GM19025 (cell line): Measurements from ENCODE around the gene VAV3.
"Not testable (repeated sequence)": the region's sequence is repeated elsewhere in the genome, so short reads cannot be mapped to it uniquely, and the experiment has no call there.

Experiments used
- ATAC-seq: cut with Tn5 transposase; IDR thresholded peaks from one replicate; pipeline ENCODE4 v1.9.1; 2021; ENCODE audit warnings: mild to moderate bottlenecking, low read depth, moderate library complexity; ENCODE audit not compliant: unreplicated experiment

The VAV3 gene

DNA sequence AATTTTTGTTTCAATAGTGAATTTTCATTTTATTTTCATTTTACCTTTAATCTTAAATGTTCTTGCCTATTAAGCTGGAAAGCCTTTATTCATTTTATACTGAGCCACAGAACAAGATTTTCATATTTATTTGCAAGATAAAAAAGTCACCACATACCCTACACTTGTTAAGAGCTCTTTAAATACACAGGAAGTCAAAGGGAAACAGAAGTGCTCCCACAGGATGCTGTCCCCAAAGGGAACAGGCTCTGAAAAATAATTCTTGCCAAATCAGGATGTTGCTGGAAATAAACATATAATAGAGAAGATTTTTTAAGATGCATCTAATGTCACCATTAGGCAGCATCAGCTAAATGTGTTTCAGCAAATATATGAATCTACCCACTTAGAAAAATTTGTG is 113.6 kb downstream of the VAV3 start:
- ATAC-seq = no peak

DNA sequence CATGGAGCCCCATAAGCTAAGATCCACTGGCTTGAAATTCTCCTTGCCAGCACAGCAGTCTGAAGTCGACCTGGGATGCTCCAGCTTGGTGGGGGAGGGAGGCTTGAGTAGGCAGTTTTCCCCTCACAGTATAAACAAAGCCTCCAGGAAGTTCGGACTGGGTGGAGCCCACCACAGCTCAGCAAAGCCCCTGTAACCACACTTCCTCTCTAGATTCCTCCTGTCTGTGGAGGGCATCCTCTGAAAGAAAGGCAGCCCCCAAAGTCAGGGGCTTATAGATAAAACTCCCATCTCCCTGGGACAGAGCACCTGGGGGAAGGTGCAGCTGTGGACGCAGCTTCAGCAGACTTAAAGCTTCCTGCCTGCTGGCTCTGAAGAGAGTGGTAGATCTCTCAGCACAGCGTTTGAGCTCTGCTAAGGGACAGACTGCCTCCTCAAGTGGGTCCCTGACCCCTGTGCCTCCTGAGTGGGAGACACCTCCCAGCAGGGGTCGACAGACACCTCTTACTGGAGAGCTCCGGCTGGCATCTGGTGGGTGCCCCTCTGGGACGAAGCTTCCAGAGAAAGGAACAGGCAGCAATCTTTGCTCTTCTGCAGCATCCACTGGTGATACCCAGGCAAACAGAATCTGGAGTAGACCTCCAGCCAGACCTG is 120.3 kb downstream of the VAV3 start:
- ATAC-seq = not testable (repeated sequence)

GRCh38 chr1:107843989-107844388 is 121.0 kb downstream of the VAV3 start:
- no peak for ATAC-seq

- ATAC-seq = no peak
Observed at GRCh38 chr1:107842241-107842640, 122.7 kb downstream of the VAV3 start.

- ATAC-seq = no peak
Observed at GRCh38 chr1:107840725-107841124, 124.3 kb downstream of the VAV3 start.

- ATAC-seq = no peak
Observed at GRCh38 chr1:107838056-107838455, 126.9 kb downstream of the VAV3 start.

DNA sequence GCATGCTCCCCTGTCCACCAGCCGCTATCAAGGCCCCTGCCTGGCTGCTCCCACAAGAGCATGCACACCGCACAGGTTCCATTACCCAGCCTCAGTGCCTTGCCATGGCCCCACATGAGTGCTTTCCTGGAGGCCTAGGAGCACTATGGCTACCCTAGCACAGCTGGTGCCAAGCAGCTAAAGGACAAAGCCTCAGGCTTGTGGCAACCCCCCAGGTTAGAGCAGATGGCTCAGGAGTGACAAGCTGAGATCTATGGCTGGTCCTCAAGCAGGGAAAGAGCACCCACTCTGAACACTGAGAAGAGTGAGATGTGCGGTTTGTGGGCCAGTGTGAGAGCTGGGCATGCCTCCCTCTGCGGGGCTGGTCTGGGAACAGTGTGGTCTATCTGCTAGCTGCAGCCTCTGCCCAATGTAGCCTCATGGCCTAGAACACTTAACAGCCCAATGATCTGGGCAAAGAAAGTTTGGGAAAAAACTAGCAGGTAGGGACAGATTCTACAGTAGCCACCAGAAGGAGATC is 129.8 kb downstream of the VAV3 start:
- ATAC-seq = no peak

GRCh38 chr1:107833061-107833460 is 131.9 kb downstream of the VAV3 start:
- no peak for ATAC-seq

DNA sequence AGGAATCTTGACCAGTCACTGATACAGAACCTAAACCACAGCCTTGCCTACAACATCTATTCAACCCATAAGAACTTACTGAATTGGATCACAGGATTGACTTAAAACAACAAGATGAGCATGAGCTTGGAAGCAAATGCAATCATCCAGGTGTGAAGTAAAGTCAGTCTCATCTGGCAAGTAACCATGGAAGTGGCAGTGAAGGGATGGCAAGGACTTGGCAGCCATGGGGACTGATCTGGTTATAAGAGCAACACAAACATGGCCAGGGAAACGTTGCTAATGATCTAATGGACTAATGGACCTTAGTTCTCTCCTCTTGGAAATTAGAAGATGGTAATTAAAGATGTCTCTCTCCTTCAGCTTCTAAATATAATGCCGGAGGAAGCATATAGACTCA is 133.1 kb downstream of the VAV3 start:
- no peak for ATAC-seq

- ATAC-seq = no peak
Observed at GRCh38 chr1:107830526-107830925, 134.5 kb downstream of the VAV3 start.

DNA sequence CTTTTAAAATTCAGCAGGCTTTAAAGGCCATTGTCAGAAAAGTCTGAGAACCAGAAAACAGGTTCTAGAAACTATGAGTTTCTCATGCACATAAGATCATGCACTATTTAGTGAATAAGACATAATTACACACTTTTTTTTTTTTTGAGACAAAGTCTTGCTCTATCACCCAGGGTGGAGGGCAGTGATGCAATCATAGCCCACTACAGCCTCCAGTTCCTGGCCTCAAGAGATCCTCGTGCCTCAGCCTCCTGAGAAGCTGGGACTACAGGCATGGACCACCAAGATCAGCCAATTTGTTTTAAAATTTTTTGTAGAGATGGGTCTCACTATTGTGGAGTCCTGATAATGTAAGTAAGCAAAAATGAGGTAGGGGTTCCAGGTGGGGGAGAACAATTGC is 134.9 kb downstream of the VAV3 start:
- no peak for ATAC-seq

GRCh38 chr1:107829036-107829770 is 135.8 kb downstream of the VAV3 start:
- no peak for ATAC-seq

- no peak for ATAC-seq
Observed at GRCh38 chr1:107824946-107825345, 140.0 kb downstream of the VAV3 start.

DNA sequence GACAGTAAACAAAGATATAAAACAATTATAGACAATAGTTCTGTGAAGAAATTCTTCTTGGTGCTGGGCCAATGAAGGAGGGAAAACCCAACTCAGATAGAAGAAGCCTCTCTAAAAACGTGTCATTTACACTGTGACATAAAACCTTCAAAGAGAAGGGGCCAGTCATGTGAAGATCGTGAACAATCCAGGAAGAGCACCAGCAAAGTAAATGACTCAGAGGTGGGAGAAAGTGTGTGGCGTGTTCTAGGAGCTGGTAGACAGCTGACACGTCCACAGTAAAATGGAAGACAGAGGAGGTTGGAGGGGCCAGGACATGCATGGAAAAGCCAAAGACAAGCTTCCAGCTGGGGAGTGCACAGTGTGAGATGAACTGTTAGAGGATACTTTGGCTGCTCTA is 143.6 kb downstream of the VAV3 start:
- no peak for ATAC-seq

DNA sequence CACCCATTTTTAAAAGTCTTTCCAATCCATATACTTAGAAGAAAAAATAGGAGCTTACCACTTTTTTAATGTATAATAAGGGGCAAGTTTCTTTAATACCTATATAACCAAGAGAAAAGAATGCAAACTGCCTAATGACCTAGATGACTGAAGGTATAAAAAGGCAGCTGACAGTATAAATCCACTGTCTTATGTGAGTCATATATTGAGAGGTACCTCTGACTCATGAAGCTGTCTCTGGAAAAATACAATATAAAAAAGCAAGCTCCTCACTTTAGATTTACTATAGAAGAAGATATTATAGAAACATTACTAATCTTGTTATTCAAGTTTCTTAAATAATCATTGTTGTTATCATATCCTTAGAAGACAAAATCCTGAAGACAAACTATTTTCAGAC is 144.2 kb downstream of the VAV3 start:
- ATAC-seq = no peak

- ATAC-seq = no peak
Observed at GRCh38 chr1:107817935-107818334, 147.0 kb downstream of the VAV3 start.

GRCh38 chr1:107817206-107817605 is 147.8 kb downstream of the VAV3 start:
- no peak for ATAC-seq

- no peak for ATAC-seq
Observed at GRCh38 chr1:107810291-107810951, 154.6 kb downstream of the VAV3 start.

- no peak for ATAC-seq
Observed at GRCh38 chr1:107807855-107808254, 157.1 kb downstream of the VAV3 start.

DNA sequence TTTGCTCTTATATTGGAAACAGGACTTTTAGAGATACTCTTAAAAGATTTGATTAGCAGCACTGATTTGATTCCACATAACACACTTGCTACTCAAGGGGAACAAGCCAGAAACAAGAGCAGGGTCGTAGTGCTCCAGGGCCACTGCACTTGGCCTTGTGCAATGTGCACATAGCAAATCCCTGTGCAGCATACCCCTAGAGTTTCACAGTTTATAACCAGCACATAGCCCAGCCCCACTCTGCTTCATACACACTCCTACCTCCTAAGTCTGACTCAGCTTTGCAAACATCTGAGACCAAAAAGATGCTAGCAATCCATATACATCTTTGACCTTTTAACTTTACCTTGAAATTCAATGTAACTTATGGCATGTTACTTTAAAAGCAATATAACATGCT is 157.6 kb downstream of the VAV3 start:
- ATAC-seq = no peak

DNA sequence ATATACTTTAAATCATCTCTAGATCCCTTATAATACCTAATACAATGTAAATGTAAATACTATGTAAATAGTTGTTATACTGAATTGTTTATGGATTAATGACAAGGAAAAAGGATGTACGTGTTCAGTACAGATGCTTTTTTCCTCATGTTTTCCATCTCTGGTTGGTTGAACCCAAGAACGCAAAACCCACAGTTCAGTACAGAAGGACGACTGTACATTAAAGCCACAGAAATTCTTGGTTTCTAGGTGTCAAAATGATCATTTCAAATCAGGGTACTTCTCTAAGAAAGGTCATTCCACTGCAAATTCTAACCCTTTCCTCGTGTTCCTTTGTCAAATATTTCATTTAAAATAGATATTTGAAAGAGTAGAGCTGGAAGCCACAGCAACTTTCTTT is 158.1 kb downstream of the VAV3 start:
- ATAC-seq = no peak

- ATAC-seq = no peak
Observed at GRCh38 chr1:107804741-107805140, 160.2 kb downstream of the VAV3 start.
